ENCODE measurements around the gene ALKBH1. TPM values are rescaled to one million over a fixed set of nuclear protein-coding genes. Genes with fewer than 3 reads are reported as not detected.

Gene ALKBH1
- total RNA-seq, 6 experiments from 2014 or later: 10.1 to 13.9 (median 10.7) TPM

- no peaks in the 10 kb centered on the region; the same call in 1 of the 2 replicates for H3K9me3 Mint-ChIP-seq
- no peak for DNase-seq
- H3K27ac Mint-ChIP-seq: no peak overlapping the region
- TF ChIP-seq CTCF (IDR thresholded peaks at IDR 0.05): no peak
- H3K4me3 Mint-ChIP-seq: no peak overlapping the region
- no peaks in the 10 kb centered on the region; the same call in 1 of the 2 replicates for H3K36me3 Mint-ChIP-seq (ENCODE audit: low read depth)
- H3K4me1 Mint-ChIP-seq (ENCODE audit: low read depth): peaks cover 6% of the 10 kb centered on the region
- peaks cover 4% of the 10 kb centered on the region; the same call in 1 of the 2 replicates for H3K27me3 Mint-ChIP-seq (ENCODE audit: insufficient read depth)
Observed at GRCh38 chr14:77646907-77647306, 60.9 kb downstream of the ALKBH1 start.

GRCh38 chr14:77645520-77646230 is 62.1 kb downstream of the ALKBH1 start:
- Mint-ChIP-seq H3K36me3 (ENCODE audit: low read depth) (no peaks in the 10 kb centered on the region; the same call in 1 of the 2 replicates), H3K27ac (no peak overlapping the region), H3K9me3 (no peaks in the 10 kb centered on the region; the same call in 1 of the 2 replicates), H3K4me1 (ENCODE audit: low read depth) (peaks cover 18% of the 10 kb centered on the region), H3K4me3 (no peak overlapping the region), H3K27me3 (ENCODE audit: insufficient read depth) (peaks cover 4% of the 10 kb centered on the region; the same call in 1 of the 2 replicates)
- TF ChIP-seq CTCF (IDR thresholded peaks at IDR 0.05): no peak
- DNase-seq: no peak

GRCh38 chr14:77642407-77642806 is 65.4 kb downstream of the ALKBH1 start:
- Mint-ChIP-seq H3K27ac (peak overlapping the region; percentile 84), H3K4me1 (ENCODE audit: low read depth) (peaks cover 40% of the 10 kb centered on the region), H3K27me3 (ENCODE audit: insufficient read depth) (peaks cover 2% of the 10 kb centered on the region; the same call in 1 of the 2 replicates), H3K9me3 (no peaks in the 10 kb centered on the region; the same call in 1 of the 2 replicates), H3K36me3 (ENCODE audit: low read depth) (no peaks in the 10 kb centered on the region; the same call in 1 of the 2 replicates), H3K4me3 (peak overlapping the region; percentile 71)
- no peak for TF ChIP-seq CTCF (IDR thresholded peaks at IDR 0.05)
- DNase-seq: no peak

GRCh38 chr14:77641534-77642341 is 66.1 kb downstream of the ALKBH1 start:
- peaks cover 2% of the 10 kb centered on the region; the same call in 1 of the 2 replicates for H3K27me3 Mint-ChIP-seq (ENCODE audit: insufficient read depth)
- H3K27ac Mint-ChIP-seq: peak overlapping the region; percentile 84
- no peak for TF ChIP-seq CTCF (IDR thresholded peaks at IDR 0.05)
- H3K9me3 Mint-ChIP-seq: no peaks in the 10 kb centered on the region; the same call in 1 of the 2 replicates
- H3K4me1 Mint-ChIP-seq (ENCODE audit: low read depth): peaks cover 44% of the 10 kb centered on the region
- H3K36me3 Mint-ChIP-seq (ENCODE audit: low read depth): no peaks in the 10 kb centered on the region; the same call in 1 of the 2 replicates
- DNase-seq: peak; percentile 20
- H3K4me3 Mint-ChIP-seq: peak overlapping the region; percentile 71

GRCh38 chr14:77640756-77641533 is 66.9 kb downstream of the ALKBH1 start:
- peak overlapping the region; percentile 71; the same call in 1 of the 2 replicates for H3K4me3 Mint-ChIP-seq
- H3K36me3 Mint-ChIP-seq (ENCODE audit: low read depth): no peaks in the 10 kb centered on the region; the same call in 1 of the 2 replicates
- H3K4me1 Mint-ChIP-seq (ENCODE audit: low read depth): peaks cover 45% of the 10 kb centered on the region
- no peak for DNase-seq
- peak overlapping the region; percentile 84 for H3K27ac Mint-ChIP-seq
- no peak for TF ChIP-seq CTCF (IDR thresholded peaks at IDR 0.05)
- peaks cover 2% of the 10 kb centered on the region; the same call in 1 of the 2 replicates for H3K27me3 Mint-ChIP-seq (ENCODE audit: insufficient read depth)
- peaks cover 3% of the 10 kb centered on the region; the same call in 1 of the 2 replicates for H3K9me3 Mint-ChIP-seq
